Parathyroid adenoma (tissue), 2 donors: Measurements from ENCODE around the gene GNB1L.
A peak's percentile ranks its signal among the peaks of the same experiment; 100 is the strongest.

Source experiments
- H2AFZ ChIP-seq: fragments of 300-600 bp; sonication (generic); one replicate; pipeline ENCODE4 v1.7.0; 2017; ENCODE audit warnings: antibody characterized with exemption, mild to moderate bottlenecking
- H3K27ac ChIP-seq: fragments of 300-600 bp; sonication (generic); one replicate; pipeline ENCODE4 v1.7.0; 2017
- H3K27me3 ChIP-seq: fragments of 300-600 bp; sonication (generic); one replicate; pipeline ENCODE4 v1.7.0; 2017; ENCODE audit warnings: low read length; ENCODE audit not compliant: control insufficient read depth, insufficient read depth
- H3K36me3 ChIP-seq: fragments of 300-600 bp; sonication (generic); one replicate; pipeline ENCODE4 v1.7.0; 2017; ENCODE audit warnings: low read length; ENCODE audit not compliant: control insufficient read depth, insufficient read depth
- H3K4me1 ChIP-seq: fragments of 300-600 bp; sonication (generic); one replicate; pipeline ENCODE4 v1.7.0; 2017; ENCODE audit warnings: control low read depth
- H3K4me2 ChIP-seq: fragments of 300-600 bp; sonication (generic); one replicate; pipeline ENCODE4 v1.7.0; 2017; ENCODE audit warnings: low read length
- H3K4me3 ChIP-seq: fragments of 300-600 bp; sonication (generic); one replicate; pipeline ENCODE4 v1.7.0; 2017; ENCODE audit warnings: low read depth, low read length
- H3K79me2 ChIP-seq: fragments of 300-600 bp; sonication (generic); one replicate; pipeline ENCODE4 v1.7.0; 2017; ENCODE audit warnings: control low read depth
- H3K9ac ChIP-seq: fragments of 300-600 bp; sonication (generic); one replicate; pipeline ENCODE4 v1.7.0; 2017; ENCODE audit warnings: mild to moderate bottlenecking
- H3K9me3 ChIP-seq: fragments of 300-600 bp; sonication (generic); one replicate; pipeline ENCODE4 v1.7.0; 2017; ENCODE audit warnings: low read length; ENCODE audit not compliant: control insufficient read depth
- TF ChIP-seq, protein P1 (sequence below): fragments of 300-600 bp; sonication (generic); IDR thresholded peaks from one replicate; pipeline ENCODE4 v1.7.0; 2017; ENCODE audit warnings: antibody characterized with exemption, mild to moderate bottlenecking
- donor health status: primary hyperparathyroidism.

GNB1L gene

DNA sequence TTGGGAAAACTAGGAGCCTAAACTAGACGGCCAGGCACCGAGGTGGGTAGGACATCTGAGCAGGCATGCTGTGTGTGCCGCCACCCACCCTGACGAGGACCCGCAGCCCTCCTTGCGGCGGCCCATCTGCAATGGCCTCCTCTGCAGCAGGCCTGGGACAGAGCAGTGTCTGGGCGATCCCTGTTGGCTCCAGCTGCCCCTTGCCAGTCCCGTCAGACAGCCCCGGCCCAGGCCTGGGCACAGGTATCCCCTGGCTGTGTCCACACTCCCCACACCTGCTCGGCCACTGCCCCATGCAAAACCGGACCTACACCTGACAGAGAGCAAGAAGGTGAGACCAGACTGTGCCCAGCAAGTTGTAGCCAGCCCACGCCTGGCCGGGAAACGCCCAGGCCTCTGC lies 38.7 kb upstream of the GNB1L start:
- H2AFZ ChIP-seq: no peak overlapping the region
- H3K27me3 ChIP-seq: no peaks in the 10 kb centered on the region
- H3K4me3 ChIP-seq: no peak overlapping the region
- H3K9me3 ChIP-seq: no peaks in the 10 kb centered on the region
- no peaks in the 10 kb centered on the region for H3K79me2 ChIP-seq
- H3K27ac ChIP-seq: no peak overlapping the region
- H3K4me1 ChIP-seq: peaks cover 24% of the 10 kb centered on the region
- no peaks in the 10 kb centered on the region for H3K36me3 ChIP-seq
- no peak overlapping the region for H3K4me2 ChIP-seq
- TF ChIP-seq, protein P1, sequence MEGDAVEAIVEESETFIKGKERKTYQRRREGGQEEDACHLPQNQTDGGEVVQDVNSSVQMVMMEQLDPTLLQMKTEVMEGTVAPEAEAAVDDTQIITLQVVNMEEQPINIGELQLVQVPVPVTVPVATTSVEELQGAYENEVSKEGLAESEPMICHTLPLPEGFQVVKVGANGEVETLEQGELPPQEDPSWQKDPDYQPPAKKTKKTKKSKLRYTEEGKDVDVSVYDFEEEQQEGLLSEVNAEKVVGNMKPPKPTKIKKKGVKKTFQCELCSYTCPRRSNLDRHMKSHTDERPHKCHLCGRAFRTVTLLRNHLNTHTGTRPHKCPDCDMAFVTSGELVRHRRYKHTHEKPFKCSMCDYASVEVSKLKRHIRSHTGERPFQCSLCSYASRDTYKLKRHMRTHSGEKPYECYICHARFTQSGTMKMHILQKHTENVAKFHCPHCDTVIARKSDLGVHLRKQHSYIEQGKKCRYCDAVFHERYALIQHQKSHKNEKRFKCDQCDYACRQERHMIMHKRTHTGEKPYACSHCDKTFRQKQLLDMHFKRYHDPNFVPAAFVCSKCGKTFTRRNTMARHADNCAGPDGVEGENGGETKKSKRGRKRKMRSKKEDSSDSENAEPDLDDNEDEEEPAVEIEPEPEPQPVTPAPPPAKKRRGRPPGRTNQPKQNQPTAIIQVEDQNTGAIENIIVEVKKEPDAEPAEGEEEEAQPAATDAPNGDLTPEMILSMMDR: no peak
- H3K9ac ChIP-seq: no peak overlapping the region

DNA sequence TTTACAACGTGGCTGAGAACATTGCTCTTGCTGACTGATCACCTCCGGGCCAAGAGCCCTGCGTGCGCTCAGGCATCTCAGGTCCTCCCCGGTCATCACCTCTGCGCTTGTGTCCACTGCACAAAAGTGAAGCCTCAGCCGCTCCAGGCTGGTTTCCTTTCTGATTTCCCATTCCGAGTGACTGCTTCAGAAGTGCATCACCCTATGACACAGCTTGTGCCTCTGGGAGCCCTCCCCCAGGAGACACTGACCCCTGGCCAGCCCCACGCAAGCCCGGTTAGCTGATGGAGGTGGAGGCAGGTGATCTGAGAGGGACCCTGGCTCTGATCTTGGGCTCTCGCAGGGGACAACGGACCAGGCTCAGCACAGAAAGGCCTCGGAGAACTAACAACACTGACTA lies 38.3 kb upstream of the GNB1L start:
- no peaks in the 10 kb centered on the region for H3K36me3 ChIP-seq
- H3K27ac ChIP-seq: peak overlapping the region; percentile 84
- H2AFZ ChIP-seq: no peak overlapping the region
- H3K27me3 ChIP-seq: no peaks in the 10 kb centered on the region
- H3K4me3 ChIP-seq: no peak overlapping the region
- H3K79me2 ChIP-seq: no peaks in the 10 kb centered on the region
- H3K4me1 ChIP-seq: peaks cover 24% of the 10 kb centered on the region
- H3K9me3 ChIP-seq: no peaks in the 10 kb centered on the region
- peak overlapping the region; percentile 67 for H3K4me2 ChIP-seq
- TF ChIP-seq, protein P1: no peak
- H3K9ac ChIP-seq: no peak overlapping the region

DNA sequence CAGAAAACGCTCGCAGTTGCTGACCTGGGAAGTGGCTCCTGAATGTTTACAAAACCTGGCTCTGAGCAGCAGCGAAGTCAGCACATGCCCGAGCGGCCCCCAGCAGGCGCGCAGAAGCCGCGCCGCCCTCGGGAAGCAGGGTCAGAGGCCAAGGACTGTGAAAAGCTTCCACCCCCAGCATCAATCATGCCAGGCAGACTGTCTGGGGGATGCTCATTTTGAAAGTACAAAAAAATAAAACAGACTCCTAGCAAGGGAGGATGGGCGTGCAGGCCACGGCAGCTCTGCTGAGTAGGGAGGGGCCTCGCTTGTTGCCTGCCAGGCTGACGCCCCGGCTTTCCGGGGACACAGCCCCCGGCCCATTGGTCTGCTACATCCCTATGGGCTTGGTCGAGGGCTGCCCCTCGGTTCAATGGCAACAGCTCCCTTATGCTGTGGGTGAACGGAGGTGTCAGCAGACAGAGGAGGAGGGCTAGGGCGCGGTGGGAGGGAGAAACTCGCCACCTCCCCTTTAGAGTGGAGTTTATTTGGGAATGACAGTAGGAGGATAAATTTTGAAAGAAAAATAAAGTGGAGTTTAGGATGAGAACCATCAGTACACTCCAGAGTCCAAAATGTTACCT lies 37.7 kb upstream of the GNB1L start:
- Histone ChIP-seq H3K79me2 (no peaks in the 10 kb centered on the region), H3K36me3 (no peaks in the 10 kb centered on the region), H3K4me3 (peak overlapping the region; percentile 35), H3K4me1 (peaks cover 24% of the 10 kb centered on the region), H2AFZ (peak overlapping the region; percentile 20), H3K9me3 (no peaks in the 10 kb centered on the region), H3K4me2 (peak overlapping the region; percentile 67), H3K27ac (peak overlapping the region; percentile 84), H3K27me3 (no peaks in the 10 kb centered on the region), H3K9ac (no peak overlapping the region)
- TF ChIP-seq, protein P1: no peak

DNA sequence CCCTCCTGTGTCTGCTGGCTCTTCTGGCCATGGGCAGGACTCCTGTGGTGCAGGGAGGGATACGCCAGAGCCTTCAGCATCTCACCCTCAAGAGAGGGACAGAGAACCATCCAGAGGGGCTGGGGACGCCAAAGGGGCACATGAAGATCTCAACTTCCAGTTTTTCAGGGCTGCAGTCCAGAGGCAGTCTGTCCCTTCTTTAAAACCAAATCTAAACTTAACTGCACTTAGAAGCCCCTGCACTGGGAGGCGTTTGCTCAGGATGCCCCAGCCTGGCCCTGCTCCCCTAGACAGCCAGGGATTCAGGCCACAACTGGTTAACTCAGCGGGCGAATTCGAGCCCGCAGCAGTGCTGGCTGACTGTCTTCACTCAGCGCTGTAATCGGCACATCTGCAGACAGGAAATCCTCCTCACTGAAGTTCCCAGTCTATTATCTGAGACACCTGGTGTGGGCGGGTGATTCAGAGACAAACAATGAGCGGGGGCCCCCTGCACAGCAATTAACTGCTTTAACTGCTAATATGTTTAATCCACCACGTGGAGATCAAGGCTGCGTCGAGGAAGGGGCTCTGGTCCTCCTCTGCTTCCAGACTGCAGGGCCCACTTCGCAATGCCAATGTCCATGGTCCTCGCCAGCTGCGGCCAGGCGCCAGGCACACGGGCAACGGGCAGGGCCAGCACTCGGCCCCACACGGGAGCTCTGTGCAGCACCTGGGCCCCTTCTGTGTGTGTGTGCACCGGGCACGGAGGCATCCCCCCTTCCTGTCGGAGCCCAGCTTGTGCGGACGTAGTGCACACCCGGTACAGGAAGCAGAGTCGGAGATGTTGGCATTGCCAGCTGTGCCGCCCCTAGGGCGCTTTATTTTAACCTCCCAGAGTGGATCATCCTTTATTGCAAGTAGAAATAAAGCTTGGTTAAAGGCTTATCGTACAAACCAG lies 36.9 kb upstream of the GNB1L start:
- TF ChIP-seq, protein P1: no peak
- Histone ChIP-seq H2AFZ (peak overlapping the region; percentile 20), H3K9me3 (no peaks in the 10 kb centered on the region), H3K27me3 (no peaks in the 10 kb centered on the region), H3K27ac (peak overlapping the region; percentile 84), H3K9ac (no peak overlapping the region), H3K4me2 (peak overlapping the region; percentile 67), H3K36me3 (no peaks in the 10 kb centered on the region), H3K4me1 (peaks cover 27% of the 10 kb centered on the region), H3K79me2 (no peaks in the 10 kb centered on the region), H3K4me3 (peak overlapping the region; percentile 35)
